Measurements from ENCODE around the gene CNTN1. TPM values are rescaled to one million over a fixed set of nuclear protein-coding genes. Genes with fewer than 3 reads are reported as not detected.

CNTN1 gene
- total RNA-seq, 6 experiments from 2014 or later, result 0.09 to 0.66 (median 0.26) TPM

DNA sequence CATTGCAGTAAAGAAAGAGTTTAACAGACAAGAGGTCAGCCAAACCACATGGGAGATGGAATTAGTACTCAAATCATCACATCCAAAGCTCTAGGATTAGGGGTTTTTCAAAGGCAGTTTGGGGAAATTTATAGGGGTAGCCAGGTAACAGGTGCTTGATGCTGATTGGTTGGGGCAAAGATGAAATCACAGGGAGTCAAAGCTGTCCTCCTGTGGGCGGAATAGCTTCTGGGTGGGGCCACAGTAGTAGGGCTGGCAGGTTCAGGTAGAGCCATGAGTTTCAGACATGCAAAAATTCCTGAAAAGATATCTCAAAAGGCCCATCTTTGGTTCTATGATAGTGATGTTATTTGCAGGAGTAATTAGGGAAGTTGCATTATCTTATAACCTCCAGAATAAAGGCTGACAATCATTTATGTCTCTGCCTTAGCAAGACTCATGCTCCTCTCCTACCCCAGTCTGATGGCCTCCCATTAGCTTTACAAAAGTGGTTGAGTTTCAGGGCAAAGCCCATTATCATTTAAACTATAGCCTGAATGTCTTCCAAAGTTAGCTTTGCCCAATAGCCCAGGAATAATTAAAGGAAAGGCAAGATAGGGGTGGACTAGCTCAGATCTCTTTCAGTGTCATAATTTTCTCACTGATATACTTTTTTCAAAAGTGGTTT, 42.1 kb upstream of the CNTN1 start:
- Histone ChIP-seq H3K4me1 (no peaks in the 10 kb centered on the region), H3K36me3 (no peaks in the 10 kb centered on the region), H3K27ac (no peak overlapping the region), H3K27me3 (no peaks in the 10 kb centered on the region), H3K4me3 (no peak overlapping the region), H3K9me3 (no peaks in the 10 kb centered on the region)
- 56% methylated on average over 1 of the region's 1 CpG for WGBS (ENCODE audit: insufficient coverage, low coverage, low lambda C conversion rate, missing lambda C conversion rate)
- ATAC-seq (no peak), DNase-seq (no peak)
- TF ChIP-seq, protein P1, sequence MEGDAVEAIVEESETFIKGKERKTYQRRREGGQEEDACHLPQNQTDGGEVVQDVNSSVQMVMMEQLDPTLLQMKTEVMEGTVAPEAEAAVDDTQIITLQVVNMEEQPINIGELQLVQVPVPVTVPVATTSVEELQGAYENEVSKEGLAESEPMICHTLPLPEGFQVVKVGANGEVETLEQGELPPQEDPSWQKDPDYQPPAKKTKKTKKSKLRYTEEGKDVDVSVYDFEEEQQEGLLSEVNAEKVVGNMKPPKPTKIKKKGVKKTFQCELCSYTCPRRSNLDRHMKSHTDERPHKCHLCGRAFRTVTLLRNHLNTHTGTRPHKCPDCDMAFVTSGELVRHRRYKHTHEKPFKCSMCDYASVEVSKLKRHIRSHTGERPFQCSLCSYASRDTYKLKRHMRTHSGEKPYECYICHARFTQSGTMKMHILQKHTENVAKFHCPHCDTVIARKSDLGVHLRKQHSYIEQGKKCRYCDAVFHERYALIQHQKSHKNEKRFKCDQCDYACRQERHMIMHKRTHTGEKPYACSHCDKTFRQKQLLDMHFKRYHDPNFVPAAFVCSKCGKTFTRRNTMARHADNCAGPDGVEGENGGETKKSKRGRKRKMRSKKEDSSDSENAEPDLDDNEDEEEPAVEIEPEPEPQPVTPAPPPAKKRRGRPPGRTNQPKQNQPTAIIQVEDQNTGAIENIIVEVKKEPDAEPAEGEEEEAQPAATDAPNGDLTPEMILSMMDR (IDR thresholded peaks at IDR 0.05), result no peak
- TF ChIP-seq POLR2A (IDR thresholded peaks at IDR 0.05), result no peak
- intact Hi-C loops (cut with DNase I), result no loop called here

DNA sequence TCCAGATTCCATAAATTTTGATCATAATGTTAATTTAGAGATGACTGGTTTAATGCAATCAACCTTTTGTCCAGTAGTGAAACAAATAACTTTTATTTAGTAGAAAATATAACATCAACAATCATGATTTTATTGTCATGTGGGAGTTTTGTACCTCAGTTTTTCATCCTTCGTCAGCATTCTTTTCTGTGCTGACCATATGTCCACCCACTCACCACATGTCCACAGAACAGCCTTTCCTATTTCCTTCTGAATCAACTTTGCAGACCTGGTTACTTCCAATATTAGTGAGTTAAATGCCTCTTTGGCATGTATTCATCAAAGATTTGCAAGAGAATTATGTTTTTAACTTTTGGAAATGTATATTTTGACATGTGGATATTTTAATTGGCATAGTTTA, 36.8 kb upstream of the CNTN1 start:
- DNase-seq (no peak), ATAC-seq (no peak)
- Histone ChIP-seq H3K4me1 (no peaks in the 10 kb centered on the region), H3K4me3 (no peak overlapping the region), H3K9me3 (no peaks in the 10 kb centered on the region), H3K27ac (no peak overlapping the region), H3K27me3 (no peaks in the 10 kb centered on the region), H3K36me3 (no peaks in the 10 kb centered on the region)
- TF ChIP-seq POLR2A (IDR thresholded peaks at IDR 0.05), result no peak
- TF ChIP-seq, protein P1 (IDR thresholded peaks at IDR 0.05), result no peak
- WGBS (ENCODE audit: insufficient coverage, low coverage, low lambda C conversion rate, missing lambda C conversion rate), result 53% methylated on average over 1 of the region's 1 CpG
- intact Hi-C loops (cut with DNase I), result no loop called here

DNA sequence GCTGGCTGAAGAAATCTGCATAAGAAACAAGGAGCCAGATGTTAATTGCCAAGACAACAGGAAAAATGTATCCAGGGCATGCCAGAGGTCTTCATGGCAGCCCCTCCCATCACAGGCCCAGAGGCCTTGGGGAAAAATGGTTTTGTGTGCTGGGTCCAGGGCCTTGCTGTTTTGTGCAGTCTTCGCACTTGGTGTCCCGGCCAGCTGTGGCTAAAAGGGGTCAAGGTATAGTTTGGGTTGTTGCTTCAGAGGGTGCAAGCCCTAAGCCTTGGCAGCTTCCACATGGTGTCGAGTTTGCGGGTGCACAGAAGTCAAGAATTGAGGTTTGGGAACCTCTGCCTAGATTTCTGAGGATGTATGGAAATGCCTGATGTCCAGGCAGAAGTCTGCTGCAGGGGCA, 29.9 kb upstream of the CNTN1 start:
- H3K4me3 ChIP-seq, result no peak overlapping the region
- ATAC-seq, result no peak
- TF ChIP-seq POLR2A (IDR thresholded peaks at IDR 0.05), result no peak
- TF ChIP-seq, protein P1 (IDR thresholded peaks at IDR 0.05), result no peak
- intact Hi-C loops (cut with DNase I), result no loop called here
- H3K9me3 ChIP-seq, result no peaks in the 10 kb centered on the region
- WGBS (ENCODE audit: insufficient coverage, low coverage, low lambda C conversion rate, missing lambda C conversion rate), result 74% methylated on average over 4 of the region's 4 CpGs
- H3K27ac ChIP-seq, result no peak overlapping the region
- no peaks in the 10 kb centered on the region for H3K4me1 ChIP-seq
- DNase-seq, result no peak
- H3K36me3 ChIP-seq, result no peaks in the 10 kb centered on the region
- no peaks in the 10 kb centered on the region for H3K27me3 ChIP-seq

DNA sequence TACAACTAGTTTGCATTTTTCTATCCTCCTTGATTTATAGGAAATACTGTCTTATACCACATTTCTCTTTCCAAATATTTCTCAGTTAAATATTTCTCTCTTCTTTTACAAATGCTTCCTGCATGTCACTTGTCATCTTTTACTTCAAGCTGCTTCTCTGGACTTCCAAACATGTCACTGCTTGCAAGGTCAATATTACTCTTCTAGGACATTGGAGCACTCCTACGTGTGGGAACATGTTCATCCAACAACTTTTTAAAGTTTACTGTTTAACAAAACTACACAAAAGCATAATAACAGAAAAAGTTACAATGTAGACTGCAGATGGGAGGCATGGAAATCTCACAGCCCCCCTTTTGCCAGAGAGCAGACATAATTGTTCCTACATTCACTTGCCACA, 28.5 kb upstream of the CNTN1 start:
- Histone ChIP-seq H3K9me3 (no peaks in the 10 kb centered on the region), H3K4me1 (peaks cover 0 to 9% (median 0%) of the 10 kb centered on the region in 4 donors), H3K27ac (no peak overlapping the region), H3K27me3 (no peaks in the 10 kb centered on the region), H3K4me3 (no peak overlapping the region), H3K36me3 (no peaks in the 10 kb centered on the region)
- DNase-seq (no peak), ATAC-seq (no peak)
- 38% methylated on average over 1 of the region's 1 CpG for WGBS (ENCODE audit: insufficient coverage, low coverage, low lambda C conversion rate, missing lambda C conversion rate)
- TF ChIP-seq, protein P1 (IDR thresholded peaks at IDR 0.05), result no peak
- no peak for TF ChIP-seq POLR2A (IDR thresholded peaks at IDR 0.05)
- intact Hi-C loops (cut with DNase I), result no loop called here
